H1 (cell line): ENCODE results near the gene GRM5. TPM values are rescaled to one million over a fixed set of nuclear protein-coding genes. Genes with fewer than 3 reads are reported as not detected.

Experiments used
- BCL11A ChIP-seq, 2 experiments: IDR thresholded peaks; one replicate each; pipeline ENCODE4 v1.6.1; 2011; ENCODE audit warnings: low read depth in 2 of 2, low read length in 2 of 2, mild to moderate bottlenecking in 2 of 2
- CTBP2 ChIP-seq: IDR thresholded peaks from 2 replicates; pipeline ENCODE4 v1.7.0; 2011; ENCODE audit warnings: borderline replicate concordance, mild to moderate bottlenecking, moderate library complexity, mixed read lengths, low read length; ENCODE audit not compliant: insufficient read depth, insufficient read length
- JUN ChIP-seq: IDR thresholded peaks from 2 replicates; pipeline ENCODE4 v1.6.1; 2011; ENCODE audit warnings: low read depth, mild to moderate bottlenecking, improper control_type of control experiment, low read length
- RBBP5 ChIP-seq: IDR thresholded peaks from 2 replicates; pipeline ENCODE4 v1.7.1; 2012; ENCODE audit warnings: low read depth, mild to moderate bottlenecking, inconsistent platforms, low read length, moderate library complexity, borderline replicate concordance
- RFX5 ChIP-seq: IDR thresholded peaks from 2 replicates; pipeline ENCODE4 v1.6.1; 2011; ENCODE audit warnings: low read depth, low read length, improper control_type of control experiment, borderline replicate concordance
- polyA plus RNA-seq, 7 experiments: library from polyadenylated mRNA; depleted of rRNA in 3 of 7; stranded (reverse) in 5 of 7; unstranded in 2 of 7; fragments of >200 nt in 5 of 7; fragments of 200-250 nt in 2 of 7; gene quantifications; 1 replicate in 5 of 7; 2 replicates in 1 of 7; 4 replicates in 1 of 7; pipeline versions ENCODE4 v1.2.1 to v1.2.3, GENCODE V29; 2011 to 2013; ENCODE audit warnings: missing spikeins in 2 of 7, mixed read lengths in 2 of 7
- total RNA-seq: library from RNA; stranded (reverse); fragmentation: NEBNext Ultra II Directional; extraction: Animal tissue kit (Norgen Biotek cat#: 25700); gene quantifications from 2 replicates; pipeline ENCODE4 v1.2.1, GENCODE V29; 2021
- TF ChIP-seq, protein P1 (sequence below): IDR thresholded peaks from 2 replicates; pipeline ENCODE4 v1.6.1; 2011; ENCODE audit warnings: low read depth, mild to moderate bottlenecking, low read length; ENCODE audit not compliant: insufficient read depth

Gene GRM5
- total and polyA plus RNA-seq, 2 of the 8 experiments (the other 6 are each of a cell fraction or from before 2014, with no cell fraction given), result 0.15 to 0.43 TPM

DNA sequence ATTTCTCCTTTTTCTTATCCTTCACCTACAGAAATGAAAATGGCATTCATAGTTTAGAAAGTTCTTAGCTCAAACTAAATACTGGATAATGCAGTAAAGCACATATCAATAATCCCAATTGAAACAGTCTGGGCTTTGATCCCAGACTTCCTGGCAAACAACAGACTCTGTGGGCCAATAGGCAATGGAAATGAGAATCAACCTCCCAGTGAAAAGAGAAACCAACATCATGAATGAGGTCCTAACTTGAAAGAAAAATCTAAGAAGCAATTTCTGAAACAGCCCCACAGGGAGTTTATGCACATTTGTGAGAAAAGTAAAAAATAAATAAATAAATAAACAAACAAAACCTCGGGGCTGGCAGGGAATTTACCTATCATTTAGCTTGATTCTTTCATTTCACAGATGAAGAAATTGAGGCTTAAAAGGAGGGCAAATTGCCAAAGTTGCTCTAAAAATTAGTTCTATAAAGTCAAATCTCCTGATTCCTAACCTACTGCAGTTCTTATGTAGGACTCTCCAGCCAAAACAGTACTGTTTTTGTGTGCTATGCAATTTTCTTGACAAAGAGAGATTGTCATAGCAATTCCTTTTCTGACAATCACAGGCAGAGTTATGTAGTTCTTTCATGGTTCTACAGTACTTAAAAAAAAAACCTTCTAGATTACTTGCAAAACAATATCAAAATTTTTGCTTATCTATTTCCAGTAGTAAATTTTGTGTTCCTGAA lies 265.8 kb downstream of the GRM5 start (continued):
- TF ChIP-seq, protein P1, sequence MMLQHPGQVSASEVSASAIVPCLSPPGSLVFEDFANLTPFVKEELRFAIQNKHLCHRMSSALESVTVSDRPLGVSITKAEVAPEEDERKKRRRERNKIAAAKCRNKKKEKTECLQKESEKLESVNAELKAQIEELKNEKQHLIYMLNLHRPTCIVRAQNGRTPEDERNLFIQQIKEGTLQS, result no peak
- TF ChIP-seq BCL11A (IDR thresholded peaks at IDR 0.05; ENCODE audit: low read depth in 2 of 2, low read length in 2 of 2), result no peak
- TF ChIP-seq RFX5, result no peak
- no peak for TF ChIP-seq CTBP2
- no peak for TF ChIP-seq JUN
- no peak for TF ChIP-seq RBBP5
